GM12878 (cell line): ENCODE measurements around the gene C14orf119.

Experiments used
- CBX3 ChIP-seq: fragments of 200-600 bp; sonication (generic); IDR thresholded peaks from 2 replicates; pipeline ENCODE4 v1.6.1; 2016; ENCODE audit warnings: low read depth, borderline replicate concordance
- CTCF ChIP-seq, 3 experiments: IDR thresholded peaks in 2 of 3; conservative IDR thresholded peaks in 1 of 3; 2 replicates each; pipeline ENCODE4 v1.5.1; 2011; ENCODE audit warnings: low read depth in 3 of 3, low read length in 3 of 3, mild to moderate bottlenecking in 3 of 3, control low read depth in 2 of 3, moderate library complexity in 2 of 3, inconsistent platforms in 1 of 3, mixed read lengths in 1 of 3; ENCODE audit not compliant: control insufficient read depth in 2 of 3, insufficient read depth in 1 of 3; ENCODE audit errors: extremely low read depth in 1 of 3
- EZH2 ChIP-seq: IDR thresholded peaks from 2 replicates; pipeline ENCODE4 v1.6.1; 2012; ENCODE audit warnings: low read depth, mild to moderate bottlenecking, control low read depth, inconsistent platforms, low read length, borderline replicate concordance; ENCODE audit not compliant: control insufficient read depth
- MTA3 ChIP-seq: IDR thresholded peaks from 2 replicates; pipeline ENCODE4 v1.6.1; 2012; ENCODE audit warnings: low read length, inconsistent platforms, borderline replicate concordance
- NRF1 ChIP-seq: conservative IDR thresholded peaks from 2 replicates; pipeline ENCODE4 v1.6.1; 2011; ENCODE audit warnings: mild to moderate bottlenecking, low read depth, low read length, improper control_type of control experiment
- POLR2A ChIP-seq: IDR thresholded peaks from 2 replicates; pipeline ENCODE4 v1.6.1; 2011; ENCODE audit warnings: low read depth, mild to moderate bottlenecking, low read length
- POLR2AphosphoS5 ChIP-seq: IDR thresholded peaks from 2 replicates; pipeline ENCODE4 v1.6.1; 2011; ENCODE audit warnings: mild to moderate bottlenecking, low read length, inconsistent platforms
- RELA ChIP-seq: fragments of 450-650 bp; IDR thresholded peaks from 2 replicates; pipeline ENCODE4 v1.8.0; 2014; ENCODE audit warnings: borderline replicate concordance; ENCODE audit not compliant: partially characterized antibody
- SPI1 ChIP-seq: IDR thresholded peaks from 2 replicates; pipeline ENCODE4 v1.6.1; 2011; ENCODE audit warnings: low read depth, mild to moderate bottlenecking, low read length, moderate library complexity, borderline replicate concordance; ENCODE audit not compliant: insufficient read depth

GRCh38 chr14:23053426-23053825, 41.9 kb upstream of the C14orf119 start:
- TF ChIP-seq CBX3 (no peak), RELA (no peak), POLR2A (no peak), POLR2AphosphoS5 (no peak), NRF1 (no peak), CTCF (IDR thresholded peaks at IDR 0.05 in 2 of 3, conservative IDR thresholded peaks at IDR 0.05 in 1 of 3; ENCODE audit: control insufficient read depth in 2 of 3, extremely low read depth in 1 of 3, insufficient read depth in 1 of 3, low read depth in 3 of 3, low read length in 3 of 3) (no peak), SPI1 (no peak), MTA3 (no peak), EZH2 (no peak)
